ENCODE measurements around the gene PRKG1. TPM values are rescaled to one million over a fixed set of nuclear protein-coding genes. Genes with fewer than 3 reads are reported as not detected.
"Not testable (repeated sequence)": the region's sequence is repeated elsewhere in the genome, so short reads cannot be mapped to it uniquely, and the experiment has no call there.

The PRKG1 gene
- total RNA-seq, 2 donors from 2014 or later = 31.5 to 34.7 TPM

- ATAC-seq (peak; percentile 68 to 79), DNase-seq (no peak)
- intact Hi-C loops (cut with DNase I) = no loop called here
Measured at GRCh38 chr10:51683031-51683691, 608.9 kb downstream of the PRKG1 start.

- intact Hi-C loops (cut with DNase I) = no loop called here
- ATAC-seq = peak; percentile 47 to 57
- DNase-seq = no peak
Measured at GRCh38 chr10:51685768-51686167, 611.5 kb downstream of the PRKG1 start.

GRCh38 chr10:51687296-51687695, 613.0 kb downstream of the PRKG1 start:
- intact Hi-C loops (cut with DNase I) = no loop called here
- no peak for DNase-seq
- ATAC-seq = peak in 1 of 2 donors; percentile 42

- intact Hi-C loops (cut with DNase I); ATAC-seq: not testable (repeated sequence)
Measured at GRCh38 chr10:51688826-51689225, 614.5 kb downstream of the PRKG1 start.

GRCh38 chr10:51689536-51689935, 615.2 kb downstream of the PRKG1 start:
- intact Hi-C loops (cut with DNase I) = no loop called here
- DNase-seq = no peak
- ATAC-seq = no peak

More at GRCh38 chr10:51688826-51689225, 614.5 kb downstream of the PRKG1 start:
- not testable (repeated sequence) for DNase-seq

- intact Hi-C loops (cut with DNase I) = no loop called here
- no peak for ATAC-seq
- DNase-seq = no peak
Measured at GRCh38 chr10:51691135-51691534, 616.8 kb downstream of the PRKG1 start.

GRCh38 chr10:51694086-51694768, 619.9 kb downstream of the PRKG1 start:
- ATAC-seq (peak; percentile 5 to 64), DNase-seq (no peak)
- intact Hi-C loops (cut with DNase I) = no loop called here

GRCh38 chr10:51696251-51696650, 622.0 kb downstream of the PRKG1 start:
- no peak for DNase-seq
- intact Hi-C loops (cut with DNase I) = no loop called here
- ATAC-seq = no peak

- ATAC-seq (no peak), DNase-seq (no peak)
- intact Hi-C loops (cut with DNase I) = no loop called here
Measured at GRCh38 chr10:51698473-51699063, 624.3 kb downstream of the PRKG1 start.

GRCh38 chr10:51699145-51699474, 624.8 kb downstream of the PRKG1 start:
- peak; percentile 40 to 55 for ATAC-seq
- intact Hi-C loops (cut with DNase I) = no loop called here
- DNase-seq = no peak

- intact Hi-C loops (cut with DNase I) = no loop called here
- ATAC-seq = peak; percentile 96 to 98
Measured at GRCh38 chr10:51699475-51700227, 625.4 kb downstream of the PRKG1 start, which contains the start of gene CSTF2T. CSTF2T (minus strand) TSS chr10:51699595; CDS start chr10:51699549, 46 bp downstream.

GRCh38 chr10:51700228-51700817, 626.0 kb downstream of the PRKG1 start:
- intact Hi-C loops (cut with DNase I) = no loop called here
- ATAC-seq (peak in 1 of 2 donors; percentile 52), DNase-seq (peak; percentile 48)

More at GRCh38 chr10:51699475-51700227, 625.4 kb downstream of the PRKG1 start, which contains the start of gene CSTF2T:
- DNase-seq = peak; percentile 91

GRCh38 chr10:51705774-51706173, 631.5 kb downstream of the PRKG1 start:
- ATAC-seq (no peak), DNase-seq (no peak)
- intact Hi-C loops (cut with DNase I) = loop anchor here in 1 of 2 donors (5.0 kb wide), 1 partner anchor 257 kb away; no protein-coding TSS in a partner anchor

- ATAC-seq = peak; percentile 91 to 94
- DNase-seq = peak; percentile 82
- intact Hi-C loops (cut with DNase I) = loop anchor here in 1 of 2 donors (5.0 kb wide), 1 partner anchor 256 kb away; no protein-coding TSS in a partner anchor
Measured at GRCh38 chr10:51706225-51706624, 631.9 kb downstream of the PRKG1 start.

GRCh38 chr10:51707392-51707791, 633.1 kb downstream of the PRKG1 start:
- intact Hi-C loops (cut with DNase I) = loop anchor here in 1 of 2 donors (5.0 kb wide), 1 partner anchor 255 kb away; no protein-coding TSS in a partner anchor
- no peak for DNase-seq
- peak in 1 of 2 donors; percentile 11 for ATAC-seq

- no peak for ATAC-seq
Measured at GRCh38 chr10:51707821-51708424, 633.6 kb downstream of the PRKG1 start.

GRCh38 chr10:51708609-51709008, 634.3 kb downstream of the PRKG1 start:
- intact Hi-C loops (cut with DNase I) = loop anchor here in 1 of 2 donors (5.0 kb wide), 1 partner anchor 254 kb away; no protein-coding TSS in a partner anchor
- DNase-seq (no peak), ATAC-seq (no peak)

More at GRCh38 chr10:51707821-51708424, 633.6 kb downstream of the PRKG1 start:
- DNase-seq = no peak
- intact Hi-C loops (cut with DNase I) = loop anchor here in 1 of 2 donors (5.0 kb wide), 1 partner anchor 254 kb away; no protein-coding TSS in a partner anchor

GRCh38 chr10:51709324-51709972, 635.2 kb downstream of the PRKG1 start:
- no peak for DNase-seq
- ATAC-seq = no peak
- intact Hi-C loops (cut with DNase I) = loop anchor here in 1 of 2 donors (5.0 kb wide), 1 partner anchor 253 kb away; no protein-coding TSS in a partner anchor

Measured in left cardiac atrium (tissue), 4 donors.